T-helper 1 cell treated with Interleukin-12 subunit alpha and Interleukin-12 subunit beta and Interleukin-4 antibody, amounts not matched to agents 30 ng/mL and 1 ng/mL, for 36 hours (primary cell): ENCODE results near the gene PDE3B. TPM values are rescaled to one million over a fixed set of nuclear protein-coding genes. Genes with fewer than 3 reads are reported as not detected.

ENCODE experiments used
- intact Hi-C: fragments of 100-400 bp; cut with micrococcal nuclease; formaldehyde crosslinking; loops from one replicate; pipeline ENCODE4 v1.15.1; 2024
- total RNA-seq: library from RNA; stranded (reverse); gene quantifications from 2 replicates; pipeline ENCODE4 v1.2.3, GENCODE V29; 2022

The PDE3B gene
- total RNA-seq, 1 donor from 2014 or later, result 125 TPM

DNA sequence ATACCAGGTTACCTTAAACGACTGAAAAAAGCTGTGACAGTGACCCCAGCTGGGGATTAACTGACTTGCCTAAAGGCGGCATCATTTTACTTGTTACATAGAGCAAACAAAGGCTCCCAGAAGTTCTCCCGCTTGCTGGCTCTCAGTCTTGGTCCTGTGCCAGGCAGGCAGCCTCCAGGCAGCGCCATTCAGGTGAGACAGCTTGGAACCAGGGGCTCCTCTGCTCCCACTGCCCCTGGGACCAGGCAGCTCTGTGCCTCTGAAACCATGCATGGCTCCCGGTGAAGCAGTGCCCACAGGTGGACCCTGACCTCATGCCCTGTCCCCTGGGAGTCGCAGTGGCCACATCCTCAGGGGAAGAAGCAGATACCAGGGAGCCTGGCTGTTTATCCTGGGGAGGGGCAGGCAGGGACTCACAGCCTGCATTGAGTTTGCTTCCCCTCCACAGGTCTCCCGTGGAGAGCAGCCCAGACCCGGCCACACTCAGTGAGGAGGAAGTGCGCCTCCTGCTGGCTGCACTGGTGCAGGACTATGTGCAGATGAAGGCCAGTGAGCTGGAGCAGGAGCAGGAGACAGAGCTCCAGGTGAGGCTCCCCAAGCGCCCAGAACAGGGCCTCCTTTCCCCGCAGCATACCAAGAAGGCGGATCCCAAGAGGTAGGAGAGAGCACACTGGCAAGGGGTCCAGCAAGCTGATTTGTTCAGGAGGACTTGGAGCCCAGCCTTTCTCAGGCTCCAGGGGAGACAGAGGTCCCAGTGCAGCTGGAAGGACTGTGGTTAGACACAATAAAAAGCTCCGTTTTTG lies 264.0 kb downstream of the PDE3B start:
- intact Hi-C loops, result loop anchor here (1.0 to 5.0 kb wide), 9 partner anchors 67 to 1630 kb away; partner anchors contain the start of gene BMAL1

DNA sequence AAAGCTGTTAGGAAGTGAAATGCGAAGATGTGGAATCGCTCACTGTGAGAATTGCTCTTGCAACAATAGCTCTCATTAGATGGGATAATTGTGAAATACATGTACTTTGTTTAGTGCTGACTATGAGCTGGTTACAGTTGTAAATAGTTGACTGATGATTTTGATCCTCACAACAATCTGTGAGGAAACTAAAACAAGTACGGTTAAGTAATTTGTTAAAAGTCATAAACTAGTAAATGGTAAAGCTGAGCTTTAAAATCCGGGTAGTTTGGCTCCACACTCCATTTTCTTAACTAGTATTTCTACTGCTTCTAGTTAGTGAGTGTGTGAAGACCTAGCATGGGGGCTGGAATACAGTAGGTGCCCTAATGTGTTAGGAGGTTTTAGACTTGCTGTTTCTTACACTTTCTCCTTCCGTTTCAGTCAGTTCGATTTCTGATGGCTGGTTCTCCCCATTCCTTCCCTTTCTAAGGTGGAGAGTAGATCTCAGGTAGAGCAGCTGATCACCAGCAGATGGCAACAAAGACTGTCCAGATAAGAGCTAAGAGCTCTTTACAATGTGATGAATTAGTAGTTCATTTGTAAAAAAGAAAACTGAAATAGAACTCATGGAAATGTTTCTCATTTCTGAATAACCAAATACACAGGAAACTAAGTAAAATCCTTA lies 264.7 kb downstream of the PDE3B start:
- intact Hi-C loops, result loop anchor here (1.0 to 5.0 kb wide), 8 partner anchors 66 to 1631 kb away; partner anchors contain the start of gene BMAL1

DNA sequence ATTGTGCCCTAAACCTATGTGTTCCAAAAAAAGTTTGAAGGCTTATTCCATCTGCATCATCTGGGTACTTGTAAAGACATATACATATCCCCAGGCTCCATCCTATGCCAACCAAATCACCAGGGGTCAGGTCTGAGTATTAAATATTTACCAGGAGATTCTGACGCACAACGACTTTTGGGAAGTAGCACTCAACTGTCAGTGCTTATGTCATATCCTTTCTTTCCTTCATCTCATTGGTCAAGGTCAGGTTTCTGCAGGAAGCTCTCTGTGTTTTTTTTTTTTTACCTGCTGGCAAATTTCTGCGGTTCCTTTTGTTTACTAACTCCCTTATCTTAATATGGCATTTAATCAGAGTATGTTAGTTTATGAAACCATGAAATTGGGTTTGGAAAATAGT lies 270.9 kb downstream of the PDE3B start:
- intact Hi-C loops, result no loop called here

- intact Hi-C loops, result no loop called here
Observed at GRCh38 chr11:14916403-14916802, 272.8 kb downstream of the PDE3B start.

Other genes with a start within 250 kb of the PDE3B start
- 104 and 111 TPM in 2 replicates for gene COPB1, start 144.0 kb upstream of the PDE3B start, total RNA-seq
- gene PSMA1, start 123.4 kb upstream of the PDE3B start, total RNA-seq, result 261 and 264 TPM in 2 replicates
- 9.9 and 11.3 TPM in 2 replicates for gene CYP2R1, start 248.4 kb downstream of the PDE3B start, total RNA-seq